Fibroblast of skin of left quadriceps (primary cell): ENCODE data around the gene DPF3.

Experiments used
- DNase-seq, 2 experiments: peaks; one replicate each; pipeline ENCODE4 v3.0.0-alpha.2; 2013; ENCODE audit warnings: low read depth in 2 of 2

Gene DPF3

DNA sequence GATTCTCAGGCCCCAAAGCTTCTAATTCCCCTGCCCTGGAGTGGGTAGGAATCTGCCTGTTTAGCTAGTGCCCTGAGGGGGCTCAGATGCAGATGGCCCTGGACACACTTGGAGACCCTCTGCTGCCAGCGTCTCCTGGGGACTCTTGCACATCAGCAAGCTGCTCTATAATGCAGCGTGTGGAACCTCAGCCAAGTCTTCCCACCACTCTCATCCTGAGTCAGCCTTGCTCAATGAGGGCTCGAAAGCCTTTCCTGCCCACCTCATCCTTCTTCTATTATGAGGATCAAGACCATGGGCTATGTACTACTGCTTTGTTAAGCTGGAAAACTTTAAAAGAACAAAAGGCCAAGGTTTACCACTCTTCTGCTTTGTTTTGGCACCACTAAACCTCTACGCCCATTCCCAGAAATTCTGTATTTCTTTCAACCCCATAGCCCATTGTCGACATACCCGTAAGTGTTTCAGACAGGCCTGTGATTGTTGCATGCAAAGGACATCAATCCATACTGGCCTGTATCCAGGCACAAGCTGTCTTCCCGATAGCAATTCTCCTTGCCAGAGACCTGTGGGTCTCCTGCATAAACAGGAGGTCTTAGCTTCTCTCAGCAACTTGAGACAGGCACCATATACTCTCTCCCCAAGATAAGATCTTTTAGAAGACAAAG lies 246.9 kb downstream of the DPF3 start:
- DNase-seq: peak; percentile 47 to 51

DNA sequence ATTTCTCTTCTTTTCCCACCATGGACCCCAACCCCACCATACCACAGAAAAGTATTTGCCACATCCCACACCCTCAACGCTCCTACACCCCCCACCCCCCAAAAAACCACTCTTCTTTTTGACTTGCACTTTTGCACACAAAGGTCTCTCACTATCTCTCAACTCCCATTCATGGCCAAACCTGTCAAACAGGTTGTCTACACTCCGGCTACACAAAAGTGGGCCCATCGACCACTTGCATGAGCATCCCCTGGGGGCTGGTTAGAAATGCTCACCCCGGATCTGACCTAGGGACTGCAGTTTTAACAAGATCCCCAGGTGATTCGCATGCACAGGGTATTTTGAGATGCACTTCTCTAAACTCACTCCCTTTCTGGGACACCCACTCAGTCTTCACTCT lies 248.2 kb downstream of the DPF3 start:
- no peak for DNase-seq

DNA sequence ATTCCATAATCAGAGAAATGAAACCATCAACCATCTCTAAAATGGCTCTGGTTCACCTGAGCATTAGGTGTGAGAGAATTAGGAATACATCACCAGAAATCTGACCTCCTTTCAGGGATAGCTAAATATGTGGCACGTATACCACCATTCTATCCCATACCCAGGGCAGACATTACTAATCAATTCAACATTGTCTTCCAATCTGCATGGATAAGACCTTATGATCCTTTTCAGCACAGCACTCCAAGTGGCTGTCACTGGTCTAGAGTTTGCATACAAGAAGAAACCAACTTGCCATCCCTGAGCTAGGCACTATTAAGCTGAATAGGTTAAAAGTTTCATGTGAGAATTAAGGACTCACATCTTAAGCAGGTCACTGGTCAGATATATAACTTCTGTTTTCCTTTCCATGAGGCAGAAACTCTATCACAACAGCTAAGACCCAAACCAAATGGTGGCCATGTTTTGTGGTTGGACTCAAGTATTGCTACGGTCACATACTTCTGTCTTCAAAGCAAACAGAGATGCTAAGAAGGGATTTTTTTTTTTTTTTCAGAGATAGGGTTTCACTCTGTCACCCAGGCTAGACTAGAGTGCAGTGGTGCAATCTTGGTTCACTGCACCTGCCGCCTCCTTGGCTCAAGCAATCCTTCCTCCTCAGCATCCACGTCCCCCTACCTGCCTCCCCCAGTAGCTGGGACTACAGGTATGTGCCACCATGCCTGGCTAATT lies 249.0 kb downstream of the DPF3 start:
- no peak for DNase-seq

DNA sequence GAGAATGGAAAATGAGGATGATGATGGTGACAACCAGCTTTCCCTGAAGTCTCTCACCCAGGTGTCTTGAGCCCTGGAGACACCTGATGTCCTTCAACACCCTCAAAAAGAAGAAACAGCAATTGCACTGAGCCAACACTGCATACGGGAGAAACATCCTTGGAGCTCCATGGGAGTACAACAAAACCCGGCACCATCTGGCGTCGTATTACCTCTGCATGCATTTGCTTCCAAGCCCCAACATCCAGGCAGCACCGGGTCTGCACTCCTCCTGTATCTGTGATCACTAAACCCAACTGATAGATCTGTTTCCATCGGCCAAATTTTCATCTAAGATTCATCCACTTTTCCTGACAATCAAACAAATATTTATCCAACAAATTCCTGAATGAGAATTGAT lies 249.9 kb downstream of the DPF3 start:
- no peak for DNase-seq

DNA sequence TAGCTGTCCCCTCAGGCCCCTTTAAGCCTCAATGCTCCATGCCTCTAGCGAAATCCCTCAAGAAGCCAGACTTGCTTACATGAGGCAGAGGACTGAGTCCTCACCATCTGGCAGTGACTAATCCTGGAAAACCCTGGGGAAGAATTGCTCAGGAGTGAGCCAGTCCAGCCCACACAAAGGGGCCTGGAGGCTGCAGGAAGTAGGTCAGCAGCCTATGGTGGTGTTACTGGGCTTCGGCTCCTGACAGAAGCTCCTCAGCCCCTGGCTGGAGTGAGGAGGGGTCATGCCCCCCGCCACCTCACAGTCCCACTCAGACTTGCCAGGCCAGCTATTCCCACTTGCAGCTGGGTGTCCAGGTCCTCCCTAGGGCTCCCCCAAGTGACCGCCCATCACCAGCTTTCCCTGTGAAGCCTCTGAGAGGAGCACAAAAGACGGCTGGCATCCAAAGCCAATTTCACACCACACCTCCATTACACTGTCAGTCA lies 250.5 kb downstream of the DPF3 start:
- peak; percentile 93 for DNase-seq

DNA sequence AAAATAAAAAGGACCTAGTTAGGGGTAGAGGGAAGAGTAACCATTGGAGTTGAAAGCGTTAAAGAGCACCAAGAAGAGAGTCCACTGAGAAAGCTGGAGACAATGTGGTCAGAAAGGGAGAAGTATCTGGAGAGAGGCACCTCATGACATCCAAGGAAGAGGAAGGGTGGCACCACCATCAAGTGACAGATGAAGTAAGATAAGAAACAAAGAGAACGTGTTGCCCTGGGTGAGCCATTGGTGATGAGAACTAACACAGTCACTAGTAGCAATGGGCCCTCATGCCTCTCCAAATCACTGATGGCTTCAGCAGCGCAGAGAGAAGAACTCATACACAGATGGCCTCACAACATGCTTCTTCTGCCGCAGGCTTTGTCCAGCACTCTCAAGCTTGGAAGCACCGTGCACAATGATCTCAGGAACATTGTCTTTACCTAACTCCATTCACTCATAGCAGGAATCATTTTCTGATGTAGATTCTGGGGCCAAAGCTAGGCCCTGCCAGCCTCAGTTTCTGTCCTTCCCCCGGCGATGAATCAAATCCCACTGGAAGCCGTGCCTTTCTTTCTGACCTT lies 252.9 kb downstream of the DPF3 start:
- no peak for DNase-seq

DNA sequence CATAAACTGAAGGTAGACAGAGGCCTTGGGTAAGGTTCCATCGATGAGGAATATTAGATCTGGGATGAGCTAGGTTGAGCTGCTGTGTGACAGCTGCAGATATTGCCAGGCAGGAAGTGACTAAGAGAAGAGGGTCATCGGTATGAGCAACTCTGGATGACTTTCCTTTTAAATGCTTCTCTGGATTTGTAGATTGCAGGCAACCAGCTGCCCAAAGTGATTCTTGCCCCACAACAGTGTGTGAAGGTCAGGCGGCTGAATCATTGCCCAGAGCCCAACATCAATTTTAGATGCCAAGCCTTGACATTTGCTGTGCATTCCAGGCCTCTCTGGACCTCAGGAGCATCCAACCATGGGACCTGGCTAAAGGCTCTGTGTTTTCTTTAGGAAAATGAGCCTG lies 255.9 kb downstream of the DPF3 start:
- no peak for DNase-seq

DNA sequence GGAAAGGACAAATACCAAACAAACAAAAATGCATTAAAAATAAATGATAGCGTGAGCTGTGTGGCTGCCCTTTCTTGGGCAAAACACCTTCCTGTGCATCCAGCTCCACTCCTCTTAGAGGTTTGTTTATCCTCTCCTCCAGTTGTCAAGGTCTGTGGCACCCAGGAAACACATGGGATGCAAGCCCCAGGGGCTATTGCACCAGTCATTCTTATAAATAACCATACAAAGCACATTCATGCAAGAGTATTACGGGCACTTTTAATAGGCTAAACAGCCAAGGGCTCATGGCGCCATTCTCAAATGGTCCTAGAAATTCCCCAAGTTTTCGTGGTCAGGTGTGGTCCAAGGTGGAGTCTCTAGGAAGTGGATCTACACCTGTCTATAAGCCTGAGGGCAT lies 257.0 kb downstream of the DPF3 start:
- DNase-seq: no peak

DNA sequence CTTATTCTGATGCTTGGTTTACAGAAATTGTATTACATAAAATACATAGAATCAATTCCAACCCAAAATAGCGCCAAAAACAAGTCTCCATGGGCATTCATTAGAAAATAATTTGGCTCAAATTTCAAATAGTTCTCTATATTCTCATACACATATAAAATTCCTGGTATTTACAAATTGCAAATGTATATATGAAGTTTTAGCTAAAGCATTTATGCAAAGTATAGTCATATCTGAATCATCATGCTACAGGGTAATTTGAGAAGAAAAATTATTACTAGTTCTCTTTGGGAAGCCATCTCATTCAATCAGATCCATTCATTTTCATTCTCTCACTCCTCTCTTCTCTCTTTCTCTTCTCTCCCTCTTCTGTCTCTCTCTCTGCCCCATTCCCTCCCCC lies 257.8 kb downstream of the DPF3 start:
- DNase-seq: peak; percentile 49 to 52

DNA sequence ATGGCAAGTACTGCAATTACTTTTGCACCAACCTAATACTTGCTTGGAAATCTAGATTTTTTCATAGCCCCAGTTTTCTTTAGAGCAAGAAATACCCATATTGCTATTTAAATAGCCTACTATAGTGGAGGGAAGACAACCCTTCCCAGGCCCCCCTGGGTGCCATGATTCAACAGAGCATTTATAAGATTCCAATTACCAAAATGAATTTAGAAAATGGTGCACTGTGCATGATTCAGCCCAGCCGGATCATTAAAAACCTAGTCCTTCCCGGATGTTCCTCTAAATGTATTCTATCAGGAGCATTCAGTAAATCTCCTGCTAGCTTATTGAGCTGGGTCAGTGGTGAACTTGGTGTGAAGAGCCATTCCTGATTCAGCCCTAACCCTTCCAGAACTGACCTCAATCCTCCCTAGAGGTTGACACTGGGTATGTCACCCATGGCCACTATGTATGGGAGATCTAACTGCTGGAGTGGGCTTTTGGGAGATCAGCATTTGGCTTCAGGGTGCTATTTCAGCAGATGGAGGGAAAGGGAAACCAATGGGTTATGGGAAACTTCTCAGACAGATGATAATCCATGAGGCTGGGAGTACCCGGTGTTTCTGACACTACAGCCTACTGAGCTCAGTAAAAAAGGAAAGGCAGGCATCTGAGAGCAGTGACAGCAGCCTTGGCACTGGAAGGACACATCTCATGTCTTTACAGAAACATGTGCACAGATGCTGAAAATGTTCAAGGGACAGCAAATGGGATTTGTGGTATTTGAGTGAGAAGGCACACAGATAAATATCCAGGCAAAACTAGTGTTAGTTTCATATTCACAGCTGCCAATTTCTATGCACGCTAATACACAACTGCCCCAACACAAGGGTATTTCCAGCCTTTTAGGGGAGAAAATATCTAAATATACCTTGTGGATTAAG lies 258.9 kb downstream of the DPF3 start:
- no peak for DNase-seq

DNA sequence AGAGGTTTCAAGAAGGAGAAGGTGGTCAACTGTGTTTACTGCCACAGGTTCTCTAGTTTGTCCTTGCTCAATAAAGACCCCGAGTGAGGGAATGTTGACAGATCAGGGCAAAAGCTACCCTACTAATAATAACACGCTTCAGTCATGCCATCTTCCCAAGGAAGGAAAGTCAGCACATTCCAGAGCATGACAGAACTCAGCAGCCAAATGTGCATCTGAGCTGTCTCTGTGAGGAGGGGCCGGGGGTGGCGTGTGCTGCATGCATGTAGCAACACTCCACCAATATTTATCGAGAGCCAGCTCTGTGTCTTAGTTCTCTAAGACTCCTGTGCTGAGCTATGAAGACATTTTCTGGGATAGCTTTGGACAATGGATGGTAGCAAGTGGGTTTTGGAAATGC lies 260.4 kb downstream of the DPF3 start:
- DNase-seq: peak in 1 of 2 experiments; percentile 34

DNA sequence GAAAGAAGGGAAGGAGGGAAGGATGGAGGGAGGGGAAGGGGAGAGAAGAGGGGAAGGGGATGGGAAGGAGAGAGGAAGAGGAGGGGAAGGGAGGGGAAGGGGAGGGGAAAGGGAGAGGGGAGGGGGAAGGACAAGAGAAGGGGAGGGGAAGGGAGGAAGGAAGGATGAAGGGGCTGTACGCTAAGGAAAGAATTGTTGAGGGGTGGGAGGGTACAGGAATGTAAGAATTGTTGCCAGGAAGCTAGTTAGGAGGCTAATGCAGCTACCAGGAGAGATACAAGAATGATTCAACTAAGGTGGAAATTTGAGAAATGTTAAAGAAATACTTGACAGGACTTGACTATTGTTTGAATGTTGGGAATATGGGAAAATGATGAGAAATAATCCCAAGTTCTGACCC lies 261.2 kb downstream of the DPF3 start:
- no peak for DNase-seq

DNA sequence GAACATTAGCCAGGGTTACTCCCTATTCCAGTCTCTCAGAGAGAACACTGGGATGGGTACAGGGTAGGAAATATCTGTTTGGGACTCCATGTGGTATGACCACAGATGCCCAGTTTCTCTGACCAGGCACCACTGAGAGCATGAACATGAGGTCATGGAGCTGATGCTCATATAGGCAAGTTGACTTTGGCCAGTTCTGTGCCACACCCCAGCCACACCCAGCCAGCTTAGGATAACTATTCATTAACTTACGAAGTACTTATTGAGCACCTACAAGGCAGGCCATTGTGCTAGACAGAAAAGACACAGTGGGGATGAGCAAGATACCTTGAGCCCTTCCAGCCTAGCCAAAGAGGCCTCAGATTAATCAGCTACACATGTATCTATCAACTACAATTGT lies 262.5 kb downstream of the DPF3 start:
- DNase-seq: no peak

DNA sequence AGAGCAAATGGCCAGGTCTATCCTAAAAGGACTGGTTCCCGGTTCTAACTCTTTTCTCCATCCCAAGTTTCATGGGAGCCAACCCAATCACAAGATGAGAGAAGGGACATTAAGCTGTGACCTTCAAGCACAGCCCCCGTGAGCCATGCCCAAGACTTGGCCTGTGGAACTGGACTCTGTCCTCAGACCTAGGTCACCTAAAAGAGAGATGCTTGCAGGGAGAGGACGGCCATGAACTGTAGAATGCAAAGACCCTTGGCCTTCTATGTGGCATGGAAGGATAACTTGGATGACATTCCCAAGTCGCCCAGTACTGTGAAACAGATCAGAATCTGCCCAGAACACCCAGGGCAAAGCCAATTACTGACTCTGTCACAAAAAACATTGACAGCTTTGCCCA lies 263.5 kb downstream of the DPF3 start:
- DNase-seq: no peak

DNA sequence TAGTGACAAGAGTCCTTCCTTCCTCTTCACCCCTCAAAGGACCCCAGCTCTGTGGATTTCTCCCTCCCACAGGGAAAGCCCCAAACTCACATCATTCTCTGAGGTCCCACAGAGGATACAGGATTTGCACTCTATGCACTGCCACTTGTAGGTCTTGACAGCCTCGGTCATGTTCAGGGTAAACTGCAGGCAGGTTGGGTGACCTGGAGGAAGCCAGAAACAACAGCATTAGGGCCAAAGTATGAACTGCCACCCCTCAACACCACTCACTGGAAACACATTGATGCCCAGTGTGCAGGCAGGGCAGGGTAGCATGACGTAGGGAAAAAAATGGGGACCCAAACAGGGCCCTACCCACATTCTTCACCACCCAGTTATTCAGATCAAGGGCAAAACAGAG lies 264.4 kb downstream of the DPF3 start:
- DNase-seq: no peak

DNA sequence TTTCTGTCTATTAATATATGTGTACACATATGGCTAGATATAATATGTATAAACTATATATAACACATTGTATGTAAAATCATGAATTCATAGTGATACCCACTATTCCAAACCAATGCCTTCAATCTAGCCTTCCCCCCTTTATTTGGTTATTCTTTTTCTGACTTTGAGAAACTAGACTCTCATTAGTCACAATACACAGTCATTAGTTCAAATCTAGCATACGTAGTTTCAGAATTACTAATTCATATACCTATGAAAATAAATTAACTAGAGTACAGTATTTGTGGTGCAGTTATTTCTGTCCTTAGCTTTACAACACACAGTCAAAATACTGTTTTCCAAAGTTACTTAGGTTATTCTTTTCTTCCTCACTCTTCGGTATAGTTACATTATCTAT lies 268.2 kb downstream of the DPF3 start:
- no peak for DNase-seq

DNA sequence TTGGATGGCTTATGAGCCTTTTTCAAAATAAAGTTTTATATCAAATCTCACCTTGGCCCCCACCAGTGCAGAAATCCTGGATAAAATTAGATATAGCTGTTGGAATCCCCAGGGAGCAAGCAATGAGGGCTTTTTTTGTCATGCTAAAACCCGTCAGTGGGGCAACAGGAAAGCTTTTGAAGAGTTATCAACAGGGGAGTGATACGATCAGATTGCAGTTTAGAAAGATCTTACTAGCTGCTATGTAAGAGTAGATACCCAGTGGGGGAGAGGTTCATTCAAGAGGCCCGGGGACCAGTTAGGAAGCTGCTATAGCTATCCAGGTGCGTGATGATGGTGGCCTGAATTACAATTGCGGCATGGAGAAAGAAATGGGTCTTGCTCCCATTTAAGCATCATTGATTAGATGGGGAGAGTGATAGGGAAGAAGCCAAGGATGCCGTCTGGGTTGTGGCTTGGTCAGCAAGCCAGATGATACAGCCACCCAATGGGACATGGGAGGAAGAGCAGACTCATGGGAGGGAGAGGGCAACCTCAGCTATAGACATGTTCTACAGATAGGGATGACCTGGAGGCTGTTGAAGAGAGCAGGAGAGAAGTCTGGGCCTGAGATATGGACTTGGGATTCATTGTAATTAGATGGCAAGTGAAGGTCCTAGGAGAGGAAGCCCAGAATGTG lies 272.4 kb downstream of the DPF3 start:
- DNase-seq: no peak

DNA sequence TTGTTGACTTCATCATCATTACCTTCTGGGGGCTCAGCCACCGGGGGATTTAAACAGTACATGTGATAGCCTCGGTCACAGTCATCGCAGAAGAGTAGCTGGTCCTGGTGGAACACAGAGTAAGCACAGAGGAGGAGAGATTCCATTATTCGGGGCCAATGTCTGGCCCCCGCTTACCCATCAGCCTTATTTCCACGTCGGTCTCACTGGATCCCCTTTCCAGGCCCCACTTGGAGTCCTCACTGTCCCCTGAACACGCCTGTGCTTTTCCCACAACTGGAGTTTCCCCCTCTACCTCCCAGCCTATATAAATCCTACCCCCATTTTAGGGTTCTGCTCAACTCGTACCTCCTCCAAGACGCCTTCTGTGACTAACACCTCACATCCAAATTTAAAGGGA lies 274.0 kb downstream of the DPF3 start:
- DNase-seq: no peak

DNA sequence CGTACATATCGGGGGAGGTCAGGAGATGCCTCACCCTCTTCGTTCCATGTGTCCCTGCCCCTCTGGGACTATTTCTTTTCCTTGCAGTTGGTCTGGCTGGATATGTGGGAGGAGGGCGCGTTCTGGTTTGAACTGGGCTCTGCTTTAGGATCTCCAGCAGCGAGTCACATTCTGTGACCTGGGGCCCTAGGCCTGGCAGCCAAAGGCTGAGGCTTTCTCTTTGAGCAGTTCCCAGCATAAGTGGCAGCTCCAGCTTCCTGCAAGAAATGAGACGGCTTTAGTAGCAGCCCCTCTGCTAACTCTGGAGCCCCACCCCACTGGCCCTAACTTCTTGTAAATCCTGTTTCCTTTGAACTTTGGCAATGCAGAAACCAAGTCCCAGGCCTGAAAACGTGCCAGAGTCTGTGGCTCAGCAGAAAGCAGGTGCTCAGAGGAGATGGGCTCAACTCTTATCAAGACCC lies 274.8 kb downstream of the DPF3 start:
- DNase-seq: no peak

DNA sequence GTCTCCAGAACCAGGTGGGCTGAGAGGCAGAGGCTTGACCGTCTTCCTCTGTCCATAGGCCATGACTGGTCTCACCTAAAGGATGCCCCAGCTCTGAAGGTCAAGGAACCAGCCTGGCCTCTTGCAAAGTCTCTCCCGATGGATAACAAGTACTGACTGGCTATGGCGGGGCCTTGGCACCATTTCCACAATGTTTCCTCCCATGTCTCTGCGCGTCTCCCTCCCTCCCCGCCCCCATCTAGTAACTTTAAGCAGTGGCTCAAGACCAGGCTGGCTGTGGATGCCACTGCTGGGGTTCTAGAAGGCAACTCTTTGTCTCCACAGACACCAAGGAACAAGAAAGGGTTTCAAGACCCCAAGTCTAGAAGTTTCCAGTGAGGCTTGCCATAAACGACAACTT lies 275.5 kb downstream of the DPF3 start:
- no peak for DNase-seq

DNA sequence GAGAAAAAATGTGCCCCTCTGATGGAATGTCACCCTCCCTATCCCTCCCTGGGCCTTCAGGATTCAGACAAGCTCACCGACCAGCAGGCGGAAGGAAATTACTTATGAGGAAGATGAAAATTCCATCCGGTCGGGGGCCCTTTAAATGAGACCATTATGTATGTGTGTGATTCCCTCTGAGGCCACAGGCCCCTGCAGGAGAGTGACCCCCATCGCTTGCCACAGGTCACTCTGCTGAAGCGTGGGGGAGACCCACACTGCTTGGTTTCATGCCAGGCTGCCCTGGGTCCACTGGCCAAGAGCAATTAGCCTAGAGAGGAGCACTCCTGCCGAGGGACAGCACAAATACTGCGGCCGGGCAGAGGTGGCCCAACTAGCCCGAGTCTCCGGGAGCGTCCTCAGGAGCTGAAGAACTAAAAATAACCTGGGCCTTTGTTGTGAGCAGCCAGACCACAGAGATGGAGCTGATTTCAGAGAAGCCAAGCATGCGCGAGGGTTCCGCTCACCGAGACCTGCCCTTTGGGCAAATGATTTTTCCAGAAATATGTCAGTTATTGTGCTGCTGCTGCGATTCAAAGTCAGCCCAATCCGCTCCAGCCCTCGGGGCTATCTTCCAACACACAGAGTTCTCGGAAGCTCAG lies 276.4 kb downstream of the DPF3 start:
- no peak for DNase-seq
